Measurements from ENCODE around the gene RPRD1B. TPM values are rescaled to one million over a fixed set of nuclear protein-coding genes. Genes with fewer than 3 reads are reported as not detected.

RPRD1B gene
- polyA plus RNA-seq, 1 of the 3 experiments (the other 2 are of a cell fraction) = 11.8 TPM

GRCh38 chr20:38013887-38014286, 19.7 kb upstream of the RPRD1B start:
- H3K9ac ChIP-seq = no peak overlapping the region
- TF ChIP-seq RAD21 (IDR thresholded peaks at IDR 0.05; ENCODE audit: low read length) (no peak), NRF1 (IDR thresholded peaks at IDR 0.05; ENCODE audit: low read depth, low read length) (no peak), MXI1 (IDR thresholded peaks at IDR 0.05; ENCODE audit: low read depth, low read length) (no peak)
- CTCF ChIA-PET = no interaction called here
- no peaks in the 10 kb centered on the region for H3K9me2 ChIP-seq
- H3F3A ChIP-seq (replicated peaks; ENCODE audit: insufficient read depth) = no peaks in the 10 kb centered on the region
- no peaks in the 10 kb centered on the region for H3K4me1 ChIP-seq (ENCODE audit: control insufficient read depth in 1 of 2, insufficient read depth in 2 of 2, low read depth in 1 of 2, low read length in 1 of 2)
- no peak for DNase-seq
- H3K36me3 ChIP-seq (replicated peaks in 1 of 2; ENCODE audit: control insufficient read depth in 1 of 2, insufficient read depth in 2 of 2, low read length in 1 of 2) = peaks cover 69 to 83% of the 10 kb centered on the region in 2 experiments
- H3K9me3 ChIP-seq = peaks cover 14% of the 10 kb centered on the region
- no peak overlapping the region for H3K4me2 ChIP-seq
- H3K4me3 ChIP-seq (ENCODE audit: low read depth in 2 of 2, low read length in 1 of 2) = no peak overlapping the region
- POLR2A ChIA-PET = no interaction called here
- no peaks in the 10 kb centered on the region for H3K27me3 ChIP-seq (ENCODE audit: insufficient read depth)
- WGBS (ENCODE audit: low lambda C conversion rate) = 89% methylated on average over 2 of the region's 2 CpGs
- H4K20me1 ChIP-seq (ENCODE audit: insufficient read depth) = no peaks in the 10 kb centered on the region
- no peak overlapping the region for H2AFZ ChIP-seq (ENCODE audit: low read depth)
- peaks cover 47% of the 10 kb centered on the region for H3K79me2 ChIP-seq (ENCODE audit: insufficient read depth)
- no peak overlapping the region; a peak in 1 of 4 replicates for H3K27ac ChIP-seq (ENCODE audit: low read depth in 2 of 2, low read length in 1 of 2)

GRCh38 chr20:38017959-38018358, 15.6 kb upstream of the RPRD1B start:
- Histone ChIP-seq H3K9ac (no peak overlapping the region), H3K4me1 (ENCODE audit: control insufficient read depth in 1 of 2, insufficient read depth in 2 of 2, low read depth in 1 of 2, low read length in 1 of 2) (no peaks in the 10 kb centered on the region; a peak in 1 of 4 replicates), H3K79me2 (ENCODE audit: insufficient read depth) (peaks cover 50% of the 10 kb centered on the region), H3F3A (replicated peaks; ENCODE audit: insufficient read depth) (no peaks in the 10 kb centered on the region), H4K20me1 (ENCODE audit: insufficient read depth) (0 out of 2 replicates have a peak, but pooled peaks cover 4% of the 10 kb centered on the region), H2AFZ (ENCODE audit: low read depth) (no peak overlapping the region), H3K4me2 (no peak overlapping the region), H3K27me3 (ENCODE audit: insufficient read depth) (no peaks in the 10 kb centered on the region), H3K9me3 (peaks cover 15% of the 10 kb centered on the region), H3K4me3 (ENCODE audit: low read depth in 2 of 2, low read length in 1 of 2) (no peak overlapping the region; a peak in 1 of 4 replicates), H3K36me3 (replicated peaks in 1 of 2; ENCODE audit: control insufficient read depth in 1 of 2, insufficient read depth in 2 of 2, low read length in 1 of 2) (peaks cover 55 to 56% of the 10 kb centered on the region in 2 experiments), H3K27ac (ENCODE audit: low read depth in 2 of 2, low read length in 1 of 2) (no peak overlapping the region), H3K9me2 (no peaks in the 10 kb centered on the region)
- TF ChIP-seq RFX5 (IDR thresholded peaks at IDR 0.05; ENCODE audit: low read length) (no peak), USF1 (IDR thresholded peaks at IDR 0.05; ENCODE audit: borderline replicate concordance, low read depth) (no peak), REST (IDR thresholded peaks at IDR 0.05; ENCODE audit: low read depth, low read length) (no peak), MXI1 (IDR thresholded peaks at IDR 0.05; ENCODE audit: low read depth, low read length) (no peak), IRF3 (IDR thresholded peaks at IDR 0.05; ENCODE audit: low read depth, low read length) (no peak)
- POLR2A ChIA-PET = no interaction called here
- CTCF ChIA-PET = interaction anchor here (0.8 to 1.7 kb wide), 3 partner anchors 25 to 428 kb away, joined by 3 to 6 read pairs (median 4); no protein-coding TSS in a partner anchor
- 100% methylated on average over 1 of the region's 1 CpG for WGBS (ENCODE audit: low lambda C conversion rate)
- no peak for DNase-seq
